DND-41 (cell line): ENCODE measurements around the gene PPIL1.

Source experiments
- ATAC-seq: fragments of 200-7000 bp; cut with Tn5 transposase; 3 replicates; pipeline ENCODE4 v1.9.1; 2021; ENCODE audit warnings: low read depth; ENCODE audit not compliant: insufficient read depth
- DNase-seq: peaks from one replicate; pipeline ENCODE4 v3.0.0-alpha.2; 2020
- H2AFZ ChIP-seq: 2 replicates; pipeline ENCODE4 v1.6.0; 2012; ENCODE audit warnings: low read depth, low read length
- H3K27ac ChIP-seq: 2 replicates; pipeline ENCODE4 v1.5.1; 2012; ENCODE audit warnings: low read length, inconsistent platforms
- H3K27me3 ChIP-seq: fragments of 200-600 bp; sonication (generic); 2 replicates; pipeline ENCODE4 v1.6.0; 2012; ENCODE audit warnings: low read length, mild to moderate bottlenecking, inconsistent platforms; ENCODE audit not compliant: insufficient read depth, poor library complexity
- H3K36me3 ChIP-seq: 2 replicates; pipeline ENCODE4 v1.5.1; 2012; ENCODE audit warnings: low read length, inconsistent platforms; ENCODE audit not compliant: insufficient read depth
- H3K4me1 ChIP-seq: 2 replicates; pipeline ENCODE4 v1.5.1; 2012; ENCODE audit warnings: mild to moderate bottlenecking, low read length; ENCODE audit not compliant: insufficient read depth
- H3K4me2 ChIP-seq: 2 replicates; pipeline ENCODE4 v1.6.0; 2012; ENCODE audit warnings: mild to moderate bottlenecking, moderate library complexity, low read length, inconsistent platforms; ENCODE audit not compliant: insufficient read depth
- H3K4me3 ChIP-seq, 2 experiments: fragments of 200-600 bp in 1 of 2; shearing (Covaris generic) in 1 of 2; 2 replicates each; pipeline ENCODE4 v1.5.1; 2012 to 2016; ENCODE audit warnings: inconsistent platforms in 2 of 2, low read length in 2 of 2, mild to moderate bottlenecking in 2 of 2, low read depth in 1 of 2, moderate library complexity in 1 of 2
- H3K79me2 ChIP-seq: 2 replicates; pipeline ENCODE4 v1.6.0; 2012; ENCODE audit warnings: low read length, inconsistent platforms; ENCODE audit not compliant: insufficient read depth
- H3K9ac ChIP-seq: 2 replicates; pipeline ENCODE4 v1.6.0; 2012; ENCODE audit warnings: low read depth, mild to moderate bottlenecking, inconsistent platforms, low read length, moderate library complexity
- H3K9me3 ChIP-seq: 2 replicates; pipeline ENCODE4 v1.5.1; 2012; ENCODE audit warnings: low read length, moderate library complexity, mild to moderate bottlenecking, inconsistent platforms; ENCODE audit not compliant: insufficient read depth, severe bottlenecking
- H4K20me1 ChIP-seq: 2 replicates; pipeline ENCODE4 v1.6.0; 2012; ENCODE audit warnings: low read length; ENCODE audit not compliant: insufficient read depth
- EZH2 ChIP-seq: IDR thresholded peaks from 3 replicates; pipeline ENCODE4 v1.6.1; 2012; ENCODE audit warnings: borderline replicate concordance, low read depth, mild to moderate bottlenecking, moderate library complexity, low read length, inconsistent platforms; ENCODE audit not compliant: severe bottlenecking
- TF ChIP-seq, protein P1 (sequence below): IDR thresholded peaks from 2 replicates; pipeline ENCODE4 v1.5.1; 2012; ENCODE audit warnings: borderline replicate concordance, low read length, moderate library complexity, mild to moderate bottlenecking; ENCODE audit not compliant: poor library complexity, severe bottlenecking; ENCODE audit errors: extremely low read depth

PPIL1 gene

GRCh38 chr6:36914227-36914794 is 39.7 kb upstream of the PPIL1 start:
- H3K9me3 ChIP-seq: no peaks in the 10 kb centered on the region
- TF ChIP-seq, protein P1, sequence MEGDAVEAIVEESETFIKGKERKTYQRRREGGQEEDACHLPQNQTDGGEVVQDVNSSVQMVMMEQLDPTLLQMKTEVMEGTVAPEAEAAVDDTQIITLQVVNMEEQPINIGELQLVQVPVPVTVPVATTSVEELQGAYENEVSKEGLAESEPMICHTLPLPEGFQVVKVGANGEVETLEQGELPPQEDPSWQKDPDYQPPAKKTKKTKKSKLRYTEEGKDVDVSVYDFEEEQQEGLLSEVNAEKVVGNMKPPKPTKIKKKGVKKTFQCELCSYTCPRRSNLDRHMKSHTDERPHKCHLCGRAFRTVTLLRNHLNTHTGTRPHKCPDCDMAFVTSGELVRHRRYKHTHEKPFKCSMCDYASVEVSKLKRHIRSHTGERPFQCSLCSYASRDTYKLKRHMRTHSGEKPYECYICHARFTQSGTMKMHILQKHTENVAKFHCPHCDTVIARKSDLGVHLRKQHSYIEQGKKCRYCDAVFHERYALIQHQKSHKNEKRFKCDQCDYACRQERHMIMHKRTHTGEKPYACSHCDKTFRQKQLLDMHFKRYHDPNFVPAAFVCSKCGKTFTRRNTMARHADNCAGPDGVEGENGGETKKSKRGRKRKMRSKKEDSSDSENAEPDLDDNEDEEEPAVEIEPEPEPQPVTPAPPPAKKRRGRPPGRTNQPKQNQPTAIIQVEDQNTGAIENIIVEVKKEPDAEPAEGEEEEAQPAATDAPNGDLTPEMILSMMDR: peak; percentile 11
- TF ChIP-seq EZH2: no peak
- no peak overlapping the region for H3K4me3 ChIP-seq
- peak overlapping the region; percentile 91 for H3K27ac ChIP-seq
- ATAC-seq (no peak), DNase-seq (no peak)
- H3K79me2 ChIP-seq: peaks cover 21% of the 10 kb centered on the region
- H3K4me1 ChIP-seq: peaks cover 51% of the 10 kb centered on the region
- 0 out of 2 replicates have a peak overlapping the region, but pooled peaks have one; percentile 62 for H3K4me2 ChIP-seq
- H3K36me3 ChIP-seq: peaks cover 63% of the 10 kb centered on the region
- peak overlapping the region; percentile 55; the same call in 1 of the 2 replicates for H3K9ac ChIP-seq
- no peaks in the 10 kb centered on the region for H3K27me3 ChIP-seq
- H2AFZ ChIP-seq: no peak overlapping the region
- no peaks in the 10 kb centered on the region for H4K20me1 ChIP-seq

- Histone ChIP-seq H3K27me3 (no peaks in the 10 kb centered on the region), H2AFZ (peak overlapping the region; percentile 9; the same call in 1 of the 2 replicates), H3K79me2 (peaks cover 29% of the 10 kb centered on the region), H3K9ac (peak overlapping the region; percentile 55), H3K27ac (peak overlapping the region; percentile 91), H3K4me2 (peak overlapping the region; percentile 62), H4K20me1 (no peaks in the 10 kb centered on the region), H3K4me3 (peak overlapping the region in 1 of 2 experiments; percentile 46; a peak in 2 of 4 replicates), H3K4me1 (peaks cover 51% of the 10 kb centered on the region), H3K36me3 (peaks cover 57% of the 10 kb centered on the region), H3K9me3 (no peaks in the 10 kb centered on the region)
- no peak for TF ChIP-seq EZH2
- TF ChIP-seq, protein P1: no peak
- DNase-seq (peak; percentile 30), ATAC-seq (peak; percentile 10)
Measured at GRCh38 chr6:36913082-36913481, 38.5 kb upstream of the PPIL1 start.

- Histone ChIP-seq H3K27ac (peak overlapping the region; percentile 91), H3K9ac (peak overlapping the region; percentile 55)
- ATAC-seq: peak; percentile 90
Measured at GRCh38 chr6:36912586-36912985, 38.0 kb upstream of the PPIL1 start.

More at GRCh38 chr6:36912586-36912985, 38.0 kb upstream of the PPIL1 start:
- Histone ChIP-seq H3K79me2 (peaks cover 34% of the 10 kb centered on the region), H2AFZ (no peak overlapping the region), H3K36me3 (peaks cover 57% of the 10 kb centered on the region), H3K4me1 (peaks cover 51% of the 10 kb centered on the region), H4K20me1 (no peaks in the 10 kb centered on the region), H3K27me3 (no peaks in the 10 kb centered on the region), H3K4me2 (peak overlapping the region; percentile 62), H3K9me3 (no peaks in the 10 kb centered on the region), H3K4me3 (peak overlapping the region in 1 of 2 experiments; percentile 46; a peak in 2 of 4 replicates)
- DNase-seq: peak; percentile 90
- TF ChIP-seq EZH2: no peak
- TF ChIP-seq, protein P1: peak; percentile 56
